Gastrocnemius medialis (tissue), 4 donors: ENCODE results near the gene WDR82. TPM values are rescaled to one million over a fixed set of nuclear protein-coding genes. Genes with fewer than 3 reads are reported as not detected.

Source experiments
- ATAC-seq, 2 donors: fragments of 150-250 bp; one replicate each; pipeline ENCODE4 v1.9.1; 2016
- DNase-seq, 2 donors: peaks; one replicate each; pipeline ENCODE4 v3.0.0-alpha.2; 2019
- H3K27ac ChIP-seq, 4 donors: fragments of 200-600 bp; sonication (generic); 1 replicate in 1 of 4; 2 replicates in 3 of 4; pipeline ENCODE4 v1.5.1; 2016 to 2018; ENCODE audit warnings: mild to moderate bottlenecking in 2 of 4, moderate library complexity in 1 of 4
- H3K27me3 ChIP-seq, 3 donors: fragments of 200-600 bp; sonication (generic) in 2 of 3; 1 replicate in 1 of 3; 2 replicates in 2 of 3; pipeline versions ENCODE4 v1.5.1 to v1.6.0; 2016 to 2019; ENCODE audit warnings: mild to moderate bottlenecking in 1 of 3, moderate library complexity in 1 of 3
- H3K36me3 ChIP-seq, 2 donors: fragments of 200-600 bp; sonication (generic) in 1 of 2; one replicate each; pipeline ENCODE4 v1.5.1; 2017 to 2018
- H3K4me1 ChIP-seq, 2 donors: fragments of 200-600 bp; sonication (generic) in 1 of 2; one replicate each; pipeline ENCODE4 v1.5.1; 2016 to 2017; ENCODE audit warnings: mild to moderate bottlenecking in 2 of 2
- H3K4me3 ChIP-seq, 4 donors: fragments of 200-600 bp; sonication (generic) in 3 of 4; 1 replicate in 1 of 4; 2 replicates in 3 of 4; pipeline ENCODE4 v1.5.1; 2016 to 2019; ENCODE audit warnings: mild to moderate bottlenecking in 2 of 4
- H3K9me3 ChIP-seq, 3 donors: fragments of 200-600 bp; sonication (generic) in 2 of 3; 1 replicate in 1 of 3; 2 replicates in 2 of 3; pipeline ENCODE4 v1.5.1; 2016 to 2019
- CTCF ChIP-seq, 5 experiments: fragments of 450-650 bp in 3 of 5; fragments of 200-600 bp in 2 of 5; sonication (generic) in 2 of 5; IDR thresholded peaks in 4 of 5; conservative IDR thresholded peaks in 1 of 5; 1 replicate in 4 of 5; 2 replicates in 1 of 5; pipeline ENCODE4 v1.5.1; 2016 to 2019; ENCODE audit warnings: antibody characterized with exemption in 5 of 5, mild to moderate bottlenecking in 3 of 5, moderate library complexity in 3 of 5
- POLR2A ChIP-seq, 2 donors: fragments of 450-650 bp; IDR thresholded peaks; one replicate each; pipeline ENCODE4 v1.6.1; 2017; ENCODE audit warnings: antibody characterized with exemption in 2 of 2, mild to moderate bottlenecking in 2 of 2, moderate library complexity in 2 of 2
- in situ Hi-C, 4 donors: fragments of 200-750 bp; cut with MboI; loops; one replicate each; pipeline versions ENCODE4 v1.15.0 to v1.8.0; 2017; ENCODE audit warnings: low sequenced_read_pairs in 4 of 4
- intact Hi-C: fragments of 100-400 bp; cut with DNase I; formaldehyde crosslinking; loops from one replicate; pipeline ENCODE4 v1.15.1; 2023; ENCODE audit warnings: low total_unique reads
- total RNA-seq, 4 donors: library from RNA; depleted of rRNA; stranded (reverse); fragments of >200 nt; gene quantifications; one replicate each; pipeline versions ENCODE4 v1.1.0 to v1.2.3, GENCODE V29; 2016

The WDR82 gene
- total RNA-seq, 4 donors from 2014 or later, result 54.1 to 64.9 (median 59.3) TPM

GRCh38 chr3:52246264-52246620 is 32.2 kb downstream of the WDR82 start:
- H3K9me3 ChIP-seq, result no peaks in the 10 kb centered on the region
- in situ Hi-C loops, result no loop called here
- intact Hi-C loops, result no loop called here
- H3K27ac ChIP-seq, result peak overlapping the region; percentile 59 to 79 (median 64)
- H3K4me3 ChIP-seq, result peak overlapping the region; percentile 46 to 69 (median 58)
- DNase-seq (no peak), ATAC-seq (peak in 1 of 2 donors; percentile 7)
- peaks cover 3 to 25% of the 10 kb centered on the region in 2 donors for H3K4me1 ChIP-seq
- H3K27me3 ChIP-seq, result peaks cover 0 to 5% (median 0%) of the 10 kb centered on the region in 3 donors
- peaks cover 0 to 14% of the 10 kb centered on the region in 2 donors for H3K36me3 ChIP-seq
- no peak for TF ChIP-seq CTCF (IDR thresholded peaks at IDR 0.05 in 4 of 5, conservative IDR thresholded peaks at IDR 0.05 in 1 of 5)
- TF ChIP-seq POLR2A (IDR thresholded peaks at IDR 0.05), result no peak

- peak in 1 of 2 donors; percentile 24 for DNase-seq
- H3K27ac ChIP-seq, result peak within 1 kb of the TSS; percentile 59 to 79 (median 64)
- TF ChIP-seq CTCF (IDR thresholded peaks at IDR 0.05 in 4 of 5, conservative IDR thresholded peaks at IDR 0.05 in 1 of 5) (no peak), POLR2A (IDR thresholded peaks at IDR 0.05) (no peak)
- H3K9me3 ChIP-seq, result no peaks in the 10 kb centered on the region
- peak within 1 kb of the TSS; percentile 46 to 69 (median 58) for H3K4me3 ChIP-seq
- H3K4me1 ChIP-seq, result peaks cover 3 to 24% of the 10 kb centered on the region in 2 donors
- in situ Hi-C loops (no loop called here), intact Hi-C loops (no loop called here)
- H3K27me3 ChIP-seq, result peaks cover 0 to 5% (median 0%) of the 10 kb centered on the region in 3 donors
- H3K36me3 ChIP-seq, result peaks cover 0 to 7% of the 10 kb centered on the region in 2 donors
- peak; percentile 34 to 54 for ATAC-seq
Observed at GRCh38 chr3:52245322-52246263, 32.9 kb downstream of the WDR82 start, which contains the start of gene PPM1M. TSS of gene PPM1M (plus strand) at chr3:52245759. CDS start at chr3:52245825, 66 bp downstream.

GRCh38 chr3:52243791-52244628 is 34.4 kb downstream of the WDR82 start:
- Histone ChIP-seq H3K4me1 (peaks cover 15 to 27% of the 10 kb centered on the region in 2 donors), H3K36me3 (no peaks in the 10 kb centered on the region), H3K27ac (no peak overlapping the region), H3K9me3 (no peaks in the 10 kb centered on the region), H3K4me3 (no peak overlapping the region), H3K27me3 (peaks cover 0 to 5% (median 0%) of the 10 kb centered on the region in 3 donors)
- intact Hi-C loops (no loop called here), in situ Hi-C loops (no loop called here)
- TF ChIP-seq CTCF (IDR thresholded peaks at IDR 0.05 in 4 of 5, conservative IDR thresholded peaks at IDR 0.05 in 1 of 5), result no peak
- TF ChIP-seq POLR2A (IDR thresholded peaks at IDR 0.05), result no peak
- ATAC-seq (no peak), DNase-seq (peak in 1 of 2 donors; percentile 33)

- Histone ChIP-seq H3K36me3 (no peaks in the 10 kb centered on the region), H3K27ac (no peak overlapping the region), H3K9me3 (no peaks in the 10 kb centered on the region), H3K4me3 (no peak overlapping the region), H3K4me1 (peaks cover 31 to 44% of the 10 kb centered on the region in 2 donors), H3K27me3 (peaks cover 0 to 5% (median 0%) of the 10 kb centered on the region in 3 donors)
- TF ChIP-seq CTCF (IDR thresholded peaks at IDR 0.05 in 4 of 5, conservative IDR thresholded peaks at IDR 0.05 in 1 of 5) (no peak), POLR2A (IDR thresholded peaks at IDR 0.05) (no peak)
- no peak for ATAC-seq
- in situ Hi-C loops (no loop called here), intact Hi-C loops (no loop called here)
- DNase-seq, result no peak
Observed at GRCh38 chr3:52242039-52242438, 36.4 kb downstream of the WDR82 start.
